AG04450 (cell line): ENCODE data around the gene BTBD9. TPM values are rescaled to one million over a fixed set of nuclear protein-coding genes. Genes with fewer than 3 reads are reported as not detected.

Experiments
- CTCF ChIA-PET: fragments of 300-600, 350-600 bp; formaldehyde crosslinking; extraction: SDS; loops from one replicate; lab custom pipeline; 2022; ENCODE audit warnings: antibody characterized with exemption, inconsistent platforms; lab: Charles Lee
- POLR2A ChIA-PET: fragments of 350-600 bp; formaldehyde crosslinking; extraction: SDS; loops from one replicate; lab custom pipeline; 2021; ENCODE audit warnings: antibody characterized with exemption, inconsistent platforms; lab: Yijun Ruan, JAX
- DNase-seq: peaks from one replicate; pipeline ENCODE4 v3.0.0-alpha.2; 2011; ENCODE audit warnings: low read depth, low spot score
- H3K27ac ChIP-seq: one replicate; pipeline ENCODE4 v1.5.1; 2012; ENCODE audit warnings: low read depth, low read length, control low read depth
- H3K27me3 ChIP-seq: one replicate; pipeline ENCODE4 v1.6.0; 2012; ENCODE audit warnings: low read length; ENCODE audit not compliant: control insufficient read depth, insufficient read depth
- H3K4me3 ChIP-seq: 2 replicates; pipeline ENCODE4 v1.5.1; 2011; ENCODE audit warnings: mild to moderate bottlenecking, low read depth, low read length, control low read depth
- H3K9me3 ChIP-seq: 2 replicates; pipeline ENCODE4 v1.5.1; 2012; ENCODE audit warnings: low read length; ENCODE audit not compliant: control insufficient read depth, insufficient read depth
- polyA plus RNA-seq: library from polyadenylated mRNA; depleted of rRNA; stranded (reverse); fragments of >200 nt; gene quantifications from 2 replicates; pipeline ENCODE4 v1.2.3, GENCODE V29; 2011
- TF ChIP-seq, protein P1 (sequence below): IDR thresholded peaks from 2 replicates; pipeline ENCODE4 v1.5.1; 2011; ENCODE audit warnings: low read depth, low read length, control low read depth, inconsistent platforms

The BTBD9 gene
- polyA plus RNA-seq, 1 experiment: 7.2 TPM

DNA sequence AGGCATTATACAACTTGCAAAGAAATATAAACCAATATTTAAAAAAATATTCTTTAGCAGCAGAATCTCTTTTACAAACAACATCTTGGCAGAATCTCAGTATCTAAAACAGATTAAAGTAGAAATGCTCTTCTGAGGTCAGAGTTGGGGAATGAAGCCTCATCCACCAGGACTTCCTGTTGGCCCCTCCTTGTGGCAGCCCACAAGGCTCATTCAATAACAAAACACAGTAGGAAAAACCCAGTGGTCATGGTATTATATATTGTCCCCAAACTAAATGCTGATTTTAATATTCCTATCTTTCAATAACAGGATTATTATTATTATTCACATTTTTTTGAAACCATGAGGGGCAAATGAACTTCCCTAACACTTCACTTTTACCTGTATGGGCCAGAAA, 368.6 kb downstream of the BTBD9 start:
- TF ChIP-seq, protein P1, sequence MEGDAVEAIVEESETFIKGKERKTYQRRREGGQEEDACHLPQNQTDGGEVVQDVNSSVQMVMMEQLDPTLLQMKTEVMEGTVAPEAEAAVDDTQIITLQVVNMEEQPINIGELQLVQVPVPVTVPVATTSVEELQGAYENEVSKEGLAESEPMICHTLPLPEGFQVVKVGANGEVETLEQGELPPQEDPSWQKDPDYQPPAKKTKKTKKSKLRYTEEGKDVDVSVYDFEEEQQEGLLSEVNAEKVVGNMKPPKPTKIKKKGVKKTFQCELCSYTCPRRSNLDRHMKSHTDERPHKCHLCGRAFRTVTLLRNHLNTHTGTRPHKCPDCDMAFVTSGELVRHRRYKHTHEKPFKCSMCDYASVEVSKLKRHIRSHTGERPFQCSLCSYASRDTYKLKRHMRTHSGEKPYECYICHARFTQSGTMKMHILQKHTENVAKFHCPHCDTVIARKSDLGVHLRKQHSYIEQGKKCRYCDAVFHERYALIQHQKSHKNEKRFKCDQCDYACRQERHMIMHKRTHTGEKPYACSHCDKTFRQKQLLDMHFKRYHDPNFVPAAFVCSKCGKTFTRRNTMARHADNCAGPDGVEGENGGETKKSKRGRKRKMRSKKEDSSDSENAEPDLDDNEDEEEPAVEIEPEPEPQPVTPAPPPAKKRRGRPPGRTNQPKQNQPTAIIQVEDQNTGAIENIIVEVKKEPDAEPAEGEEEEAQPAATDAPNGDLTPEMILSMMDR: 0 out of 2 replicates have a peak, but pooled peaks have one; percentile 3
- ChIA-PET CTCF (interaction anchor here (0.9 kb wide), 1 partner anchor 236 kb away, joined by 3 read pairs; no protein-coding TSS in a partner anchor), POLR2A (interaction anchor here (0.7 kb wide), 1 partner anchor 244 kb away, joined by 7 read pairs; no protein-coding TSS in a partner anchor)
- Histone ChIP-seq H3K27ac (no peak overlapping the region), H3K4me3 (no peak overlapping the region), H3K27me3 (no peaks in the 10 kb centered on the region), H3K9me3 (no peaks in the 10 kb centered on the region)
- no peak for DNase-seq

DNA sequence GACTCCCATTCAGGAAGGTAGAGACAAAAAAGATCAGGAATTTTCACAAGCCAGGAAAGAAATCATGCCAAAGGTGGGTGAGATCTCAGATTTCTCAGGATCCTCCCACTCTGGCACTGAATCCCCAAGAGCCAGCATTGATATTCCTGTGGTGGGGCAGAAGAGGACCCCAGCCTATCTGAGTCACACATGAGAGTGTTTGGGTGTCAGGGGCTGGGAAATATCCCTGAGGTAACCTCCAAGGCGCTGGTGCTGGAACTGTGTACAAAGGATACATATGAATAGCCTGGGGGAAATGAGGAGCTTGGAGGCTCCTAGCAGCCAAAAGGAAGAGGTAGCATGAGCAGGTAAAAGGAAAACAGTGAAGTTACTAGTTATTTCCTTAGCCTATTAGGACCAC, 369.4 kb downstream of the BTBD9 start:
- Histone ChIP-seq H3K27ac (no peak overlapping the region), H3K27me3 (no peaks in the 10 kb centered on the region), H3K9me3 (no peaks in the 10 kb centered on the region), H3K4me3 (no peak overlapping the region)
- TF ChIP-seq, protein P1: no peak
- ChIA-PET CTCF (no interaction called here), POLR2A (no interaction called here)
- no peak for DNase-seq

DNA sequence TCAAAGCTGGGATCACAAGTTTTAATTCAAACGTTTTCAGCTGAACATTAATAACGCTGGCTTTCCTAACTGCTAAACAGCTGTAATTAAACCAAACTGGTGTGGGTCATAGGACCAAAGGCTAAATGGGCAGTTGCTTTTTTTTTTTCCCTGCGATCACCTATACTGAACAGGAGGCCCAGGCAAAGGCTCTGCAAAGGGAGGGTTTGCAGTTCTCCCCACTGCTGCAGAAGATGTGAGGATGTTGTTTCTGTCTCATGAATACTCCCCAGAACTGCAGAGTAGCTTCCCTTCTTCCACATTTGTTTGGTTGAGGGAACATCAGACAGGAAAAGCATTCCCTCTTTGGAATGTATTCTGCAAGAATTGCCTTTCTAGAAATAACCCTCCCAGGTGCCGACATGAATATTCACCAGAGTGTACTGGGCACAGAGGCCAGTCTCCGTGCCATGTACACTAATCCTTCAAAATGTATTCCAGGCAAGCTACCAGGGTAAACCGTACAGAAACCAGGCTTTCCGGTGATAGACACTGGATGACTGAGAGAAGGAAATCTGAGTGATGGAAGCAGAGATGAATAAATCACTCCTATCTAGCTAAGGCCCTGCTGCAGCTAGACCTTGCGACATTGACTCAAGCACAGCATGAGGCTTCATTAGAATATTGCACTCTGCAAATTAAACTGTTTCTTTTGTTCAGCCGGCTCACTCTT, 370.1 kb downstream of the BTBD9 start:
- H3K27ac ChIP-seq: peak overlapping the region; percentile 34
- H3K4me3 ChIP-seq: no peak overlapping the region
- ChIA-PET CTCF (interaction anchor here (1.7 kb wide), 1 partner anchor 224 kb away, joined by 5 read pairs; no protein-coding TSS in a partner anchor), POLR2A (no interaction called here)
- no peaks in the 10 kb centered on the region for H3K9me3 ChIP-seq
- TF ChIP-seq, protein P1: no peak
- H3K27me3 ChIP-seq: no peaks in the 10 kb centered on the region
- DNase-seq: no peak

DNA sequence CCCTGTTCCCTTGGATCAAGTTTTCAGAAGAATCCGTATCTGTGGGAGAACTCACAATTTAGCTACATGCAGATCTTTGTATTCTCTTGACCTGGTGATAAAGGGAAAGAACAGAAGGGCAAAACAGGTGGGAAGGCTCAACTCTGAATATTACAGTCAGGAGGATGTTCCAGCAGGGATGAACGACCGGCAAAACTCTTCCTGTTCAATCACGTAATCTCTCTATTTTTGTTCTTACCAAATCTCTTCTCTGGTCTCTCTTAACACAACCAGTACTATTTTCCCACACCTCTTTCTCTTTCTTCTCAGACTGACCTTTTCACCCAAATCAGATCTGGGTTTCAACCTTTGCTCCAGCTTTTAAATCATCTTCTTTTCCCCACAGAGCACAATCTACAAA, 371.4 kb downstream of the BTBD9 start:
- Histone ChIP-seq H3K27me3 (no peaks in the 10 kb centered on the region), H3K9me3 (no peaks in the 10 kb centered on the region), H3K27ac (no peak overlapping the region), H3K4me3 (no peak overlapping the region)
- CTCF ChIA-PET: interaction anchor here (1.7 kb wide), 1 partner anchor 226 kb away, joined by 5 read pairs; no protein-coding TSS in a partner anchor
- TF ChIP-seq, protein P1: no peak
- DNase-seq: no peak
- POLR2A ChIA-PET: no interaction called here

DNA sequence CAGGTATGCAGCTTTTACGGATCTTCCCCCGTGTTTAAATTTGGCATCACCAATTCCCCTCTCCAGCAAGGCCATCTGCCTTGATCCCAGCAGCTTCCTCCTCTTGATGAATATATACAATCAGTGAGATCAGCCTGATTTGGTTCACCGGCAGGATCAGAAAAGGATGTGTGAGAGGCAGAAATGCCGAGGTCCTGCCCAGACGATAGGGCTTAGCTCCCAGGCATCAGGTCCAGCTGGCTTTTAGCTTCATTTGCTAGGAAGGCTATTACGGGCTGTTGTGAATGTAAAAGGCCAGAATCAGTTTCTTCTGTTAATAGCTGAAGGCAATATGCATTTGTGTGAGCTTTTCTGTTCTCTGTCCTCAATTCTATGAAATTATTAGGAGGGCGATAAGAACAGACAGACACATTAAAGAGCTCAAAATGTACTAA, 372.8 kb downstream of the BTBD9 start:
- ChIA-PET POLR2A (no interaction called here), CTCF (interaction anchor here (1.2 kb wide), 1 partner anchor 227 kb away, joined by 6 read pairs; no protein-coding TSS in a partner anchor)

More for the DNA sequence above, 372.8 kb downstream of the BTBD9 start:
- Histone ChIP-seq H3K4me3 (no peak overlapping the region), H3K27me3 (no peaks in the 10 kb centered on the region), H3K27ac (no peak overlapping the region), H3K9me3 (no peaks in the 10 kb centered on the region)
- TF ChIP-seq, protein P1: no peak
- no peak for DNase-seq
